GM18507 (cell line): ENCODE results near the gene THSD7B.

Source experiments
- DNase-seq: peaks from one replicate; pipeline ENCODE4 v3.0.0; 2011; ENCODE audit warnings: low read depth; ENCODE audit not compliant: insufficient read length; ENCODE audit errors: extremely low spot score
- FAIRE-seq: peaks from 2 replicates; lab custom pipeline; 2011; peaks lifted over from hg19 to GRCh38; lab: Jason Lieb, UNC

Gene THSD7B

GRCh38 chr2:136801661-136802060, 36.3 kb downstream of the THSD7B start:
- FAIRE-seq: no peak

GRCh38 chr2:136809998-136810397, 44.7 kb downstream of the THSD7B start:
- FAIRE-seq: no peak
- DNase-seq: no peak

More at GRCh38 chr2:136801661-136802060, 36.3 kb downstream of the THSD7B start:
- no peak for DNase-seq

DNA sequence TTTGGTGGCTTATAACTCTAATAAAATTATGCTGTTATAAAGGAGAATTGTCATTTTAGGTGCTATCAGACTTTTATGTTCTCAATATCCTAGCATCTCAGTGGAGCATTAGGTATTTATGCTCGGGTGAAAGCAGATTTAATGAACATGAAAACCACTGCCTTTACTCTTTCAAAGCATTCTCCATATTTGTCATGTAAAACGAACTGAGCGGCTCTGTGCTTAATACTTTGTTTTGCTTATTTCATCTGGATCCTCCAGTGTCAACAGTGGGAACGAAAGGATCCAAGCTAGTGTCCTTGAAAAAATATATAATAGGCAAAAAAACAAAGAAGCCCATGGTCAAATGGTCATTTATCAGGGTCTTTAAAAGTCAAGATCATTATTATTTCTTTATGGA, 53.5 kb downstream of the THSD7B start:
- DNase-seq (no peak), FAIRE-seq (no peak)

- FAIRE-seq (no peak), DNase-seq (no peak)
These were observed 57.9 kb downstream of the THSD7B start for GRCh38 chr2:136823291-136823690.

DNA sequence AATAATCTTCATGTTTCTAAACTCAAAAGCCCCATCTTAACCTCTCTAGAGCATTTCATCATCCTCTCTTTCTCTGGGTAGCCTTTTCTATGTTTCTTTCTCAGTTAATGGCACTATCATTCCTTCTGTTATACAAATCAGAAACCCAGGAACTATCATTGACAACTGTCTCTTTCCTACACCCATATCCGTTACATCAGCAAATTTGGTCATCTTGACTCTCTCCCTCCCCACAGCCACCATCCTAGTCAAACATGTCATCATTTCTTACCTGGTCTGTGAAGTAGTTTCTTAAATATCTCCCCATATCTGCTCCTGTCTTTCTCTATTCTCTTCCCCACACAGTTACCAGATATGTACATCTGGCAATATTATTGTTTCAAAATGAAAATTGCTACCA, 62.8 kb downstream of the THSD7B start:
- FAIRE-seq (no peak), DNase-seq (no peak)

- FAIRE-seq (no peak), DNase-seq (no peak)
These were observed 63.4 kb downstream of the THSD7B start for GRCh38 chr2:136828774-136829173.

- FAIRE-seq: no peak
- no peak for DNase-seq
These were observed 79.2 kb downstream of the THSD7B start for GRCh38 chr2:136844546-136844945.

DNA sequence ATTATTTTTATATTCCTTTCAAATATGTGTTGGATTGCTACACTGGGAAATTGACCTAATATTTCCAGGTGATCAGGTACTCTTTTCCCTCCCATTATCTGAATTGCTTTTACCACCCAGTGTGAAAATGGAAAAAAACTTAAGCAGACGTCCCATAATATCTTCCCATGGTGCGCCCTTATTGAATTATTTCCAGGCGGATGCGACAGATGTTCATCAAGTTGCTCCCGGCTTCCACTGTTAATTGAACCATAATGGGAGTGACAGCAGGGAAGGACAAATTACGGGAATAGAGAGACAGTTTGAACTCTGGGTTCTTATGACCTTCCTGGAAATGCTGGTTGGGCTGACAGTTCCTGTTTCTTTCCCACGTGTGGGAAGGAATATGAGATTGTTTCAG, 93.3 kb downstream of the THSD7B start:
- FAIRE-seq (no peak), DNase-seq (no peak)

GRCh38 chr2:136860443-136860958, 95.2 kb downstream of the THSD7B start:
- FAIRE-seq (no peak), DNase-seq (no peak)

GRCh38 chr2:136863468-136863867, 98.1 kb downstream of the THSD7B start:
- DNase-seq (no peak), FAIRE-seq (no peak)

DNA sequence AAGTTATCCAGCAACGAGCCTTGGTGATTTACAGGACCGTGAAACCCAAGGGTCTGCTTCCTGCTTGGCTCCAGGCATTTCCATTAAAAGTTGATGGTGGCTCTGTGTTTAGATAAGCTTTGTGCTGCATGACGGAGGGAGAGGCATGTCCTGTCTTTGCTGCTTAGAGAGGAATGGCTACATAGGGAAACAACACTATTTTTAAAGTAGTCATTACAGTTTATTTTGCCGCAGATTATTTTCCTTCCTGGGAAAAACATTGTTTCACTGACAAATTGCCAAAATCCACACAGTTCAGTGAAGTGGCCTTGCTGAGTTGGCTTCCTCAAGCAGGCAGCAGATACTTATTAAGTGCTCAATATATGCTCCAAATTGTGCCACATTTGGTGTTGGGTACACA, 98.5 kb downstream of the THSD7B start:
- FAIRE-seq (no peak), DNase-seq (no peak)

DNA sequence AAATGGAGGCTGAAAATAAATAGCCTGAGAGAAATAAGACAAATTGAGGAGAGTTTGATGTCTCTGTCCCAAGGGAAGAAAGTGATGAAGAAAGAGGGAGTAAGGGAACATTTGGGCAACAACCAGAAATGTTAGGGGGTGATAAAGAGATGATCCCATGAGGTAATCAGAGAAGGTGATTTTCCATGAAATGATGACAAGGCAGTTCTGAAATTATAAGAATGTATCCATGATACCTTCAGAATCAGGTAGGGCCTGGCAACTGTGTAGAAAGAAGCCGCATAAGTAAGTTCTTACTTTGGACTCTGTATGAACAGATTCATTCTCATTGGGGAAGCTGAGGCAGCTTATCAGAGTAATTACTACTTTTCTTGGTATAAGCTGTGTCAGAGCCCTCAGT, 106.1 kb downstream of the THSD7B start:
- DNase-seq (no peak), FAIRE-seq (no peak)

DNA sequence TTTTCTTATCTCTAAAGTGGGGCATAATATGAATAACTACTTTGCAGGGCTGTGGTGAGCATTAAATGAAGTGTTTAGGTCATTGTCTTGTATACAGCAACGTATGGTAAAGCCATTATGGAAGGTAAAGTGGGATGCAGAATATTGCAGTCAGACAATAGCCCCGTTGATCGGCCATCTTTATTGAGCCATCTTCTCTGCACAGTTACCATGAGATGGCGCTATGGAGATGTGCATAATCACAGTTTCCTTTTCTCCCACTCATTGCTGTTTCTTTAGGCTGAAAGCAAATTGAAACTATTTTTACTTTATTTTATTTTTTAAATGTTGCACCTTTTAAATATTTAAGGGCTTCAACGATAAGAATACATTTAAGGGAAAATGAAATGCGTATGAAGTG, 108.9 kb downstream of the THSD7B start:
- DNase-seq (no peak), FAIRE-seq (peak; percentile 33)

GRCh38 chr2:136891100-136891499, 125.8 kb downstream of the THSD7B start:
- FAIRE-seq (no peak), DNase-seq (no peak)

- DNase-seq (no peak), FAIRE-seq (no peak)
These were observed 128.8 kb downstream of the THSD7B start for GRCh38 chr2:136894007-136894634.

DNA sequence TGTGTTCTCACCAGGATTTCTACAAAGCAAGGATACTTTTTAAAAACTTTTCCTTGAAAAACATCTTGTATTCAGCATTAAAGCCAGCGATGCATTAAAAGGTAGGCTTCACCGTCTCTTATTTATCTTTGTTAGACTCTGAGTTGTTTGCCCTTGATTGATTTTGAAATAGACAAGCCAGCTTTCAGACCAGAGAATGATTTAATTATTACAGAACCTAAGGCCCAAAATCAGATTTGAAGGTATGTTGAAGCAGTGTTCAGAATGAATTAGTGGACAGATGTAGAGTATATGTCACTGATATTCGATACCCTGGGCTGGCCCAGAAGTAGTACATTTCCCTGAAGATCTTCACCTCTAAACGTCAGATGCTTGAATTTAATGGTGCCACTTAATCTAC, 136.4 kb downstream of the THSD7B start:
- FAIRE-seq: no peak
- no peak for DNase-seq

DNA sequence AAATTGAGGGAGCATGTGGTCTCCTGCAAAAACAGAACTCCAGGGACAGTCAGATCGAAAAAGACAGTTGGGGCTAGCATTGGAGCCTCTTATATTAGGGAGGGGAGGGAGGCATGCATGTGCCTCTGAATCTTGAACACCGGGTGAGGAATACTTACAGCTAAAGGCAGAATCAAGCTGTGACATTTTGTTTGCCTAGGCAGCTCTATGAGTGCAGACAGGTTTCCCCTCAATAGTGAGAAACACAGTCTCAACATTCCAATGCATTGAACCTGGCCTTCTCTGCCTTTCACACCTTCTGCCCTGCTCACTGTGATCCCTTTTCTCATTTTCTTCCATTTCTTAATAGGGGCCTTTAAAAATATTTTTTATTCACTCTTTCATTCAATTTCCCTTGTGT, 140.4 kb downstream of the THSD7B start:
- DNase-seq (no peak), FAIRE-seq (no peak)

GRCh38 chr2:136909777-136910176, 144.4 kb downstream of the THSD7B start:
- DNase-seq: no peak
- no peak for FAIRE-seq

DNA sequence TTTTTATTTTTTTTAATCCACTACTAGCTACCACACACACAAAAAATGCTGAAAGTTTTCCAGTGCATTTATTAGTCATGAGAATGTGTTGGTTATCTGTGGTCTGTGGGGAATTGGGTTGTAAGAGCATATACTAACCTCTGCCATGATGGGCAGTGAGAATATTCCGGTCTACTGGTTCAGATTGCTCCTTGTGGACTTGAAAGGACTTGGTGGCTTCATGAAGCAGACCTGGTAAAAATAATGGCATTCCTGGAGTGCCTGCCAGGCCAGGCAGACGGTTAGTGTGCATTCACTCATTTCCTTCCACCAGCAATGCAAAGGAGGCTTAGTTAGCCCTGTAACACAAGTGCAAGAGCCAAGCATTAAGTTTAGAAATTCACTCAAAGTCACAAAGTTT, 150.8 kb downstream of the THSD7B start:
- DNase-seq: no peak
- no peak for FAIRE-seq

DNA sequence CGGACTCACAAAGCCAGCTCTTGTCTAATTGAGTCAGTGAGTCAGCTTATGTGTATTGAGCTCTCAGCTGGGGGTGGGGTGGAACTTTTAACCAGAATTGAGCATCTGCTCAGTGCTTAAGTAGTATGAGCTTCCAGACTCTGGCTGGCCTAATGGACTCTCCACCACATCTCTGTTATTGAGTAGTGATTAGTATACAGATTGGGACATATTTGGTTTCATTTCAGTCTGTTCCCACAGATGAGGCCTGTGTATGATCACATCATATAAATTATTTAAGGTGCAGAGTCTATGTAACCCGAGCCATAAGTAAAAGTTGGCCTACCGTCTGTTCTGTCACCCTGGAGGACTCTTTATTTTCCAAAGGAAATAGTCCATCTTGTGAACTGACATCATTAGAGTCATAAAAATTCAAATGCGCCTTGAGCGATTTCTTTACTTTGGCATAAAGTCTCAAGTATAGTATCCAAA, 152.1 kb downstream of the THSD7B start:
- no peak for DNase-seq

DNA sequence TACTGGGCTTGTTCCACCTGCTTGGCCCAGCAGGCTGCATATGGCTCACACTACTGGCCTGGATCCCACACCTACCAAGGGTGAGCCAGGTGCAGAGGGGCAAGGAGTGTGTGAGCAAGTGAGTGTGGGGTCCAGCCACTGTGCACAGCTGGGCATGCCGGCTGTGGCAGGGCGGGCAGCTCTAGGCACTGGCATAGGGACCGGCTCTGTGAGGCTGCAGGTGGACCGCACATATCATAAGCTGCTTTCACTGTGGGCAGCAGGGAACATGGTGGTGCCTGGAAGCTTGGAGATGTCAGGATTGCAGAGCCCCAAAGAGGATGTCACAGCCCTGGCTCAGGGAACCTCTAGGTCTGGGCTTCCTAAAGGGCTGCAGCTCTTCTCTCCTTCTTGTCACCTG, 154.3 kb downstream of the THSD7B start:
- DNase-seq (no peak), FAIRE-seq (no peak)

More for the DNA sequence above, 152.1 kb downstream of the THSD7B start:
- no peak for FAIRE-seq
